Choroid plexus epithelial cell (primary cell): ENCODE results near the gene PCDHGA12.

Source experiments
- DNase-seq: peaks from one replicate; pipeline ENCODE4 v3.0.0-alpha.2; 2010; ENCODE audit warnings: low read depth
- H3K4me3 ChIP-seq: 2 replicates; pipeline ENCODE4 v1.5.1; 2011; ENCODE audit warnings: low read depth, mild to moderate bottlenecking, control low read depth, low read length, moderate library complexity
- TF ChIP-seq, protein P1 (sequence below): conservative IDR thresholded peaks from 2 replicates; pipeline ENCODE4 v1.5.1; 2011; ENCODE audit warnings: low read depth, mild to moderate bottlenecking, control low read depth, inconsistent platforms, low read length, moderate library complexity

The PCDHGA12 gene

DNA sequence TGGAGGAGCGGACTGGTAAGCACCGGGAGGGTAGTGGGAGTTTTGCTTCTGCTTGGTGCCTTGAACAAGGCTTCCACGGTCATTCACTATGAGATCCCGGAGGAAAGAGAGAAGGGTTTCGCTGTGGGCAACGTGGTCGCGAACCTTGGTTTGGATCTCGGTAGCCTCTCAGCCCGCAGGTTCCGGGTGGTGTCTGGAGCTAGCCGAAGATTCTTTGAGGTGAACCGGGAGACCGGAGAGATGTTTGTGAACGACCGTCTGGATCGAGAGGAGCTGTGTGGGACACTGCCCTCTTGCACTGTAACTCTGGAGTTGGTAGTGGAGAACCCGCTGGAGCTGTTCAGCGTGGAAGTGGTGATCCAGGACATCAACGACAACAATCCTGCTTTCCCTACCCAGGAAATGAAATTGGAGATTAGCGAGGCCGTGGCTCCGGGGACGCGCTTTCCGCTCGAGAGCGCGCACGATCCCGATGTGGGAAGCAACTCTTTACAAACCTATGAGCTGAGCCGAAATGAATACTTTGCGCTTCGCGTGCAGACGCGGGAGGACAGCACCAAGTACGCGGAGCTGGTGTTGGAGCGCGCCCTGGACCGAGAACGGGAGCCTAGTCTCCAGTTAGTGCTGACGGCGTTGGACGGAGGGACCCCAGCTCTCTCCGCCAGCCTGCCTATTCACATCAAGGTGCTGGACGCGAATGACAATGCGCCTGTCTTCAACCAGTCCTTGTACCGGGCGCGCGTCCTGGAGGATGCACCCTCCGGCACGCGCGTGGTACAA is 46.0 kb downstream of the PCDHGA12 start:
- DNase-seq = peak; percentile 84
- H3K4me3 ChIP-seq = peak overlapping the region; percentile 80

DNA sequence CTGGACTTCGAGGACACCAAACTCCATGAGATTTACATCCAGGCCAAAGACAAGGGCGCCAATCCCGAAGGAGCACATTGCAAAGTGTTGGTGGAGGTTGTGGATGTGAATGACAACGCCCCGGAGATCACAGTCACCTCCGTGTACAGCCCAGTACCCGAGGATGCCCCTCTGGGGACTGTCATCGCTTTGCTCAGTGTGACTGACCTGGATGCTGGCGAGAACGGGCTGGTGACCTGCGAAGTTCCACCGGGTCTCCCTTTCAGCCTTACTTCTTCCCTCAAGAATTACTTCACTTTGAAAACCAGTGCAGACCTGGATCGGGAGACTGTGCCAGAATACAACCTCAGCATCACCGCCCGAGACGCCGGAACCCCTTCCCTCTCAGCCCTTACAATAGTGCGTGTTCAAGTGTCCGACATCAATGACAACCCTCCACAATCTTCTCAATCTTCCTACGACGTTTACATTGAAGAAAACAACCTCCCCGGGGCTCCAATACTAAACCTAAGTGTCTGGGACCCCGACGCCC is 46.8 kb downstream of the PCDHGA12 start:
- H3K4me3 ChIP-seq = peak overlapping the region; percentile 80
- TF ChIP-seq, protein P1, sequence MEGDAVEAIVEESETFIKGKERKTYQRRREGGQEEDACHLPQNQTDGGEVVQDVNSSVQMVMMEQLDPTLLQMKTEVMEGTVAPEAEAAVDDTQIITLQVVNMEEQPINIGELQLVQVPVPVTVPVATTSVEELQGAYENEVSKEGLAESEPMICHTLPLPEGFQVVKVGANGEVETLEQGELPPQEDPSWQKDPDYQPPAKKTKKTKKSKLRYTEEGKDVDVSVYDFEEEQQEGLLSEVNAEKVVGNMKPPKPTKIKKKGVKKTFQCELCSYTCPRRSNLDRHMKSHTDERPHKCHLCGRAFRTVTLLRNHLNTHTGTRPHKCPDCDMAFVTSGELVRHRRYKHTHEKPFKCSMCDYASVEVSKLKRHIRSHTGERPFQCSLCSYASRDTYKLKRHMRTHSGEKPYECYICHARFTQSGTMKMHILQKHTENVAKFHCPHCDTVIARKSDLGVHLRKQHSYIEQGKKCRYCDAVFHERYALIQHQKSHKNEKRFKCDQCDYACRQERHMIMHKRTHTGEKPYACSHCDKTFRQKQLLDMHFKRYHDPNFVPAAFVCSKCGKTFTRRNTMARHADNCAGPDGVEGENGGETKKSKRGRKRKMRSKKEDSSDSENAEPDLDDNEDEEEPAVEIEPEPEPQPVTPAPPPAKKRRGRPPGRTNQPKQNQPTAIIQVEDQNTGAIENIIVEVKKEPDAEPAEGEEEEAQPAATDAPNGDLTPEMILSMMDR = no peak
- no peak for DNase-seq

More for the DNA sequence above, 46.0 kb downstream of the PCDHGA12 start:
- TF ChIP-seq, protein P1 = no peak

DNA sequence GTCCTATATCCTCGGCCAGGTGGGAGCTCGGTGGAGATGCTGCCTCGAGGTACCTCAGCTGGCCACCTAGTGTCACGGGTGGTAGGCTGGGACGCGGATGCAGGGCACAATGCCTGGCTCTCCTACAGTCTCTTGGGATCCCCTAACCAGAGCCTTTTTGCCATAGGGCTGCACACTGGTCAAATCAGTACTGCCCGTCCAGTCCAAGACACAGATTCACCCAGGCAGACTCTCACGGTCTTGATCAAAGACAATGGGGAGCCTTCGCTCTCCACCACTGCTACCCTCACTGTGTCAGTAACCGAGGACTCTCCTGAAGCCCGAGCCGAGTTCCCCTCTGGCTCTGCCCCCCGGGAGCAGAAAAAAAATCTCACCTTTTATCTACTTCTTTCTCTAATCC is 47.5 kb downstream of the PCDHGA12 start:
- DNase-seq = peak; percentile 28
- TF ChIP-seq, protein P1 = no peak
- H3K4me3 ChIP-seq = peak overlapping the region; percentile 80

DNA sequence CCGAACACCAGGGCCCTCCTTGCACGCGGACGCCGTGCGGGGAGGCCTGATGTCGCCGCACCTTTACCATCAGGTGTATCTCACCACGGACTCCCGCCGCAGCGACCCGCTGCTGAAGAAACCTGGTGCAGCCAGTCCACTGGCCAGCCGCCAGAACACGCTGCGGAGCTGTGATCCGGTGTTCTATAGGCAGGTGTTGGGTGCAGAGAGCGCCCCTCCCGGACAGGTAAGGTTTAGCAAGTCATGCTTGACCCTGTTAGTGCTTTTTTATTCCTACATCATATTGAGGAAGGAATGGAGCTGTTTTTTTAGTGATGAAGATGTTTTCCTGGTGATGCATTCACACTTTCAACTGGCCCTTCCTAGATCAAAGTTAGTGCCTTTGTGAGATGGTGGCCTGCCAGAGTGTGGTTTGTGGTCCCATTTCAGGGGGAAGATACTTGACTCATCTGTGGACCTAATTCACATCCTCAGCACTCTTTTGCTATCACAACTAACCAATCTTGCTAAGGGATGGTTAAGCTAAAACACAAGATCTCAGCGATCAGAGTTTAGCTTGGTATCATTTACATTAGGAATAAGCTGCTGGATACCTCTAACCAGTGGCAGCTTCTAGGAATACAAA is 48.1 kb downstream of the PCDHGA12 start:
- no peak for DNase-seq
- peak overlapping the region; percentile 80 for H3K4me3 ChIP-seq
- TF ChIP-seq, protein P1 = peak; percentile 29

DNA sequence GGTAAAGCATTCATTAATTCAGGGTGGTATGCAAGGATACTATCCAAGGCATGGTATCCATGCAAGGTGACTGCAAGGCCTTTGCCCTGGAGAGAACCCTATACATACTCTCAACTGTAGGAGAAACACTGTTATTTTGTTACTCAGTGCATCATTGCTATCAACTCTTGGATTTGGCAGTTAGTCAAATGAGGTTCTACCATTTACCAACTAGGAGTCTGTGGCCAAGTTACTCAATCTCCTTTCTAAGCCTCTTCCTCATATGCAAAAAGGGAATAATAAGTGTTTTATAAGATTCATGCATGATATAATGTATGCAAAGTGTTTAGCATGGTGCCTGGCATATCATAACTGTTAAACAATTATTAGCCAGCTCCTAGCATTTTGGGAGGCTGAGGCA is 49.5 kb downstream of the PCDHGA12 start:
- DNase-seq = no peak
- TF ChIP-seq, protein P1 = no peak
- H3K4me3 ChIP-seq = no peak overlapping the region
